Cortex of kidney (tissue), 1 donor: ENCODE results near the gene TRPC4AP.
"Not testable (repeated sequence)": the region's sequence is repeated elsewhere in the genome, so short reads cannot be mapped to it uniquely, and the experiment has no call there.

ENCODE experiments used
- DNase-seq: peaks from one replicate; lab custom pipeline; 2025; lab: John Stamatoyannopoulos, UW

The TRPC4AP gene

GRCh38 chr20:35055445-35056276 lies 36.9 kb downstream of the TRPC4AP start:
- DNase-seq, result no peak

GRCh38 chr20:35054814-35055213 lies 37.8 kb downstream of the TRPC4AP start:
- DNase-seq, result no peak

- not testable (repeated sequence) for DNase-seq
Observed at GRCh38 chr20:35052616-35053015, 40.0 kb downstream of the TRPC4AP start.

- no peak for DNase-seq
Observed at GRCh38 chr20:35049776-35050352, 42.7 kb downstream of the TRPC4AP start.

- DNase-seq, result no peak
Observed at GRCh38 chr20:35048739-35049138, 43.9 kb downstream of the TRPC4AP start.

- no peak for DNase-seq
Observed at GRCh38 chr20:35042268-35042667, 50.3 kb downstream of the TRPC4AP start.

- no peak for DNase-seq
Observed at GRCh38 chr20:35040646-35041045, 52.0 kb downstream of the TRPC4AP start.

GRCh38 chr20:35039846-35040489 lies 52.6 kb downstream of the TRPC4AP start:
- DNase-seq, result no peak

- no peak for DNase-seq
Observed at GRCh38 chr20:35039146-35039545, 53.5 kb downstream of the TRPC4AP start.

- no peak for DNase-seq
Observed at GRCh38 chr20:35034145-35034544, 58.5 kb downstream of the TRPC4AP start.

GRCh38 chr20:35030136-35030535 lies 62.5 kb downstream of the TRPC4AP start:
- no peak for DNase-seq

GRCh38 chr20:35027301-35027700 lies 65.3 kb downstream of the TRPC4AP start:
- DNase-seq, result no peak

- DNase-seq, result no peak
Observed at GRCh38 chr20:35025116-35025515, 67.5 kb downstream of the TRPC4AP start.

GRCh38 chr20:35023624-35024023 lies 69.0 kb downstream of the TRPC4AP start:
- DNase-seq, result no peak

GRCh38 chr20:35021831-35022230 lies 70.8 kb downstream of the TRPC4AP start:
- no peak for DNase-seq

GRCh38 chr20:35021063-35021462 lies 71.5 kb downstream of the TRPC4AP start:
- DNase-seq, result no peak

GRCh38 chr20:35020108-35020928 lies 72.3 kb downstream of the TRPC4AP start:
- DNase-seq, result no peak

GRCh38 chr20:35018590-35019371 lies 73.8 kb downstream of the TRPC4AP start:
- DNase-seq, result no peak

GRCh38 chr20:35017099-35017835 lies 75.3 kb downstream of the TRPC4AP start:
- no peak for DNase-seq

- no peak for DNase-seq
Observed at GRCh38 chr20:35015863-35016193, 76.8 kb downstream of the TRPC4AP start.

- DNase-seq, result no peak
Observed at GRCh38 chr20:35014537-35014936, 78.1 kb downstream of the TRPC4AP start.
